Breast epithelium (tissue), 4 donors: ENCODE results near the gene FAM120A. TPM values are rescaled to one million over a fixed set of nuclear protein-coding genes. Genes with fewer than 3 reads are reported as not detected.

Experiments
- DNase-seq, 2 donors: peaks; one replicate each; pipeline ENCODE4 v3.0.0-alpha.2; 2019; ENCODE audit warnings: low spot score in 2 of 2
- H3K27ac ChIP-seq, 2 donors: fragments of 200-600 bp; sonication (generic) in 1 of 2; one replicate each; pipeline ENCODE4 v1.5.1; 2016 to 2019; ENCODE audit warnings: mild to moderate bottlenecking in 1 of 2
- H3K27me3 ChIP-seq, 2 donors: fragments of 200-600 bp; sonication (generic) in 1 of 2; one replicate each; pipeline versions ENCODE4 v1.5.1 to v1.6.0; 2017 to 2019; ENCODE audit warnings: control low read depth in 1 of 2, mild to moderate bottlenecking in 1 of 2
- H3K36me3 ChIP-seq: fragments of 200-600 bp; one replicate; pipeline ENCODE4 v1.5.1; 2019
- H3K4me1 ChIP-seq, 2 donors: fragments of 200-600 bp; sonication (generic); one replicate each; pipeline ENCODE4 v1.5.1; 2016 to 2019; ENCODE audit warnings: control low read depth in 1 of 2
- H3K4me3 ChIP-seq, 3 donors: fragments of 200-600 bp; sonication (generic); 1 replicate in 2 of 3; 2 replicates in 1 of 3; pipeline ENCODE4 v1.5.1; 2016 to 2019; ENCODE audit warnings: mild to moderate bottlenecking in 3 of 3, moderate library complexity in 2 of 3
- H3K9me3 ChIP-seq, 2 donors: fragments of 200-600 bp; sonication (generic) in 1 of 2; one replicate each; pipeline ENCODE4 v1.5.1; 2016 to 2019; ENCODE audit warnings: control low read depth in 1 of 2
- CTCF ChIP-seq, 3 donors: fragments of 450-650 bp; IDR thresholded peaks; one replicate each; pipeline ENCODE4 v1.5.1; 2016 to 2017; ENCODE audit warnings: antibody characterized with exemption in 3 of 3, mild to moderate bottlenecking in 3 of 3, moderate library complexity in 3 of 3
- POLR2A ChIP-seq: fragments of 450-650 bp; IDR thresholded peaks from one replicate; pipeline ENCODE4 v1.6.1; 2016; ENCODE audit warnings: antibody characterized with exemption, mild to moderate bottlenecking, moderate library complexity
- POLR2AphosphoS5 ChIP-seq, 3 donors: sonication (generic); formaldehyde crosslinking; IDR thresholded peaks; one replicate each; pipeline ENCODE4 v1.6.1; 2017; ENCODE audit warnings: antibody characterized with exemption in 3 of 3
- intact Hi-C: fragments of 100-400 bp; cut with DNase I; formaldehyde crosslinking; loops from one replicate; pipeline ENCODE4 v1.15.1; 2023; ENCODE audit warnings: low total_unique reads
- total RNA-seq, 3 donors: library from RNA; depleted of rRNA; stranded (reverse); fragments of >200 nt; gene quantifications; one replicate each; pipeline ENCODE4 v1.1.0, GENCODE V29; 2016

The FAM120A gene
- total RNA-seq, 3 donors from 2014 or later: 71.0 to 103 (median 89.6) TPM

- no peak overlapping the region for H3K4me3 ChIP-seq
- no peaks in the 10 kb centered on the region for H3K27me3 ChIP-seq
- no peaks in the 10 kb centered on the region for H3K36me3 ChIP-seq
- no peaks in the 10 kb centered on the region for H3K9me3 ChIP-seq
- DNase-seq: no peak
- no peak overlapping the region for H3K27ac ChIP-seq
- intact Hi-C loops: no loop called here
- H3K4me1 ChIP-seq: no peaks in the 10 kb centered on the region
- TF ChIP-seq POLR2AphosphoS5 (IDR thresholded peaks at IDR 0.05): no peak
- TF ChIP-seq CTCF (IDR thresholded peaks at IDR 0.05): no peak
- TF ChIP-seq POLR2A: no peak
Measured at GRCh38 chr9:93483497-93483896, 32.0 kb downstream of the FAM120A start.

GRCh38 chr9:93486268-93486667 lies 34.8 kb downstream of the FAM120A start:
- H3K4me3 ChIP-seq: no peak overlapping the region
- no peaks in the 10 kb centered on the region for H3K9me3 ChIP-seq
- no peak overlapping the region for H3K27ac ChIP-seq
- H3K4me1 ChIP-seq: no peaks in the 10 kb centered on the region
- no peaks in the 10 kb centered on the region for H3K36me3 ChIP-seq
- DNase-seq: no peak
- intact Hi-C loops: no loop called here
- H3K27me3 ChIP-seq: no peaks in the 10 kb centered on the region
- TF ChIP-seq CTCF (IDR thresholded peaks at IDR 0.05) (no peak), POLR2A (no peak), POLR2AphosphoS5 (IDR thresholded peaks at IDR 0.05) (no peak)

GRCh38 chr9:93488244-93488643 lies 36.8 kb downstream of the FAM120A start:
- TF ChIP-seq POLR2A (no peak), POLR2AphosphoS5 (IDR thresholded peaks at IDR 0.05) (no peak), CTCF (IDR thresholded peaks at IDR 0.05) (no peak)
- no peak overlapping the region for H3K27ac ChIP-seq
- H3K4me3 ChIP-seq: no peak overlapping the region
- no peak for DNase-seq
- H3K9me3 ChIP-seq: no peaks in the 10 kb centered on the region
- H3K4me1 ChIP-seq: no peaks in the 10 kb centered on the region
- intact Hi-C loops: no loop called here
- no peaks in the 10 kb centered on the region for H3K27me3 ChIP-seq
- no peaks in the 10 kb centered on the region for H3K36me3 ChIP-seq

- Histone ChIP-seq H3K36me3 (no peaks in the 10 kb centered on the region), H3K4me3 (no peak overlapping the region), H3K4me1 (no peaks in the 10 kb centered on the region), H3K9me3 (no peaks in the 10 kb centered on the region), H3K27me3 (no peaks in the 10 kb centered on the region), H3K27ac (no peak overlapping the region)
- DNase-seq: no peak
- intact Hi-C loops: no loop called here
- no peak for TF ChIP-seq POLR2AphosphoS5 (IDR thresholded peaks at IDR 0.05)
- no peak for TF ChIP-seq POLR2A
- TF ChIP-seq CTCF (IDR thresholded peaks at IDR 0.05): no peak
Measured at GRCh38 chr9:93491593-93492232, 40.2 kb downstream of the FAM120A start.

GRCh38 chr9:93492327-93492726 lies 40.8 kb downstream of the FAM120A start:
- Histone ChIP-seq H3K9me3 (no peaks in the 10 kb centered on the region), H3K27ac (no peak overlapping the region), H3K27me3 (no peaks in the 10 kb centered on the region), H3K4me1 (no peaks in the 10 kb centered on the region), H3K36me3 (no peaks in the 10 kb centered on the region), H3K4me3 (no peak overlapping the region)
- DNase-seq: no peak
- TF ChIP-seq CTCF (IDR thresholded peaks at IDR 0.05): no peak
- TF ChIP-seq POLR2A: no peak
- no peak for TF ChIP-seq POLR2AphosphoS5 (IDR thresholded peaks at IDR 0.05)
- intact Hi-C loops: no loop called here
